HG03439 (cell line): ENCODE results near the gene PRUNE2.

Experiments used
- ATAC-seq: cut with Tn5 transposase; IDR thresholded peaks from one replicate; pipeline ENCODE4 v1.9.1; 2021; ENCODE audit warnings: mild to moderate bottlenecking, moderate library complexity; ENCODE audit not compliant: unreplicated experiment

PRUNE2 gene

GRCh38 chr9:76580188-76580587 lies 325.7 kb downstream of the PRUNE2 start:
- ATAC-seq: no peak

- ATAC-seq: peak; percentile 62
Measured at GRCh38 chr9:76576344-76576743, 329.6 kb downstream of the PRUNE2 start.

- no peak for ATAC-seq
Measured at GRCh38 chr9:76575761-76576160, 330.2 kb downstream of the PRUNE2 start.

- ATAC-seq: no peak
Measured at GRCh38 chr9:76573905-76574760, 331.8 kb downstream of the PRUNE2 start.

- no peak for ATAC-seq
Measured at GRCh38 chr9:76573408-76573807, 332.5 kb downstream of the PRUNE2 start.

- ATAC-seq: no peak
Measured at GRCh38 chr9:76572151-76572550, 333.8 kb downstream of the PRUNE2 start.

- no peak for ATAC-seq
Measured at GRCh38 chr9:76571743-76572146, 334.2 kb downstream of the PRUNE2 start.

GRCh38 chr9:76571288-76571687 lies 334.6 kb downstream of the PRUNE2 start:
- no peak for ATAC-seq

GRCh38 chr9:76570826-76571225 lies 335.1 kb downstream of the PRUNE2 start:
- ATAC-seq: no peak

- no peak for ATAC-seq
Measured at GRCh38 chr9:76567086-76567485, 338.8 kb downstream of the PRUNE2 start.

- ATAC-seq: no peak
Measured at GRCh38 chr9:76564297-76564696, 341.6 kb downstream of the PRUNE2 start.

- ATAC-seq: peak; percentile 66
Measured at GRCh38 chr9:76562511-76562911, 343.4 kb downstream of the PRUNE2 start.

GRCh38 chr9:76561900-76562299 lies 344.0 kb downstream of the PRUNE2 start:
- ATAC-seq: peak; percentile 6
